CD14-positive monocyte (primary cell): ENCODE data around the gene KLRF1. TPM values are rescaled to one million over a fixed set of nuclear protein-coding genes. Genes with fewer than 3 reads are reported as not detected.

Experiments
- DNase-seq, 3 donors: peaks; one replicate each; pipeline ENCODE4 v3.0.0-alpha.2; 2011 to 2022
- H2AFZ ChIP-seq: 2 replicates; pipeline ENCODE4 v1.6.0; 2012; ENCODE audit warnings: mild to moderate bottlenecking, low read depth, low read length, inconsistent platforms; ENCODE audit not compliant: insufficient read depth, poor library complexity, severe bottlenecking
- H3K27ac ChIP-seq, 2 donors: 1 replicate in 1 of 2; 2 replicates in 1 of 2; pipeline ENCODE4 v1.5.1; 2012 to 2013; ENCODE audit warnings: low read length in 2 of 2, control low read depth in 1 of 2, inconsistent platforms in 1 of 2, low read depth in 1 of 2, mild to moderate bottlenecking in 1 of 2
- H3K27me3 ChIP-seq, 2 donors: one replicate each; pipeline versions ENCODE4 v1.6.0 to v1.6.1; 2011 to 2013; ENCODE audit warnings: low read length in 2 of 2; ENCODE audit not compliant: control insufficient read depth in 2 of 2, insufficient read depth in 2 of 2
- H3K36me3 ChIP-seq, 2 donors: replicated peaks in 1 of 2; 1 replicate in 1 of 2; 2 replicates in 1 of 2; pipeline versions ENCODE4 v1.5.1 to v1.6.1; 2012 to 2013; ENCODE audit warnings: low read length in 2 of 2, control low read depth in 1 of 2, inconsistent platforms in 1 of 2, mild to moderate bottlenecking in 1 of 2; ENCODE audit not compliant: insufficient read depth in 2 of 2, control insufficient read depth in 1 of 2
- H3K4me1 ChIP-seq, 2 donors: 1 replicate in 1 of 2; 2 replicates in 1 of 2; pipeline versions ENCODE4 v1.5.1 to v1.6.1; 2012 to 2013; ENCODE audit warnings: low read length in 2 of 2, control low read depth in 1 of 2, inconsistent platforms in 1 of 2, mild to moderate bottlenecking in 1 of 2, moderate library complexity in 1 of 2; ENCODE audit not compliant: insufficient read depth in 2 of 2, control insufficient read depth in 1 of 2
- H3K4me2 ChIP-seq: replicated peaks from 2 replicates; pipeline ENCODE3; 2012; ENCODE audit warnings: low read length, moderate library complexity, mild to moderate bottlenecking; ENCODE audit not compliant: poor library complexity, severe bottlenecking; ENCODE audit errors: extremely low read depth
- H3K4me3 ChIP-seq, 3 experiments: fragments of 200-600 bp in 1 of 3; sonication (generic) in 1 of 3; replicated peaks in 1 of 3; 1 replicate in 2 of 3; 2 replicates in 1 of 3; pipeline ENCODE4 v1.5.1; 2011 to 2013; ENCODE audit warnings: low read length in 3 of 3, mild to moderate bottlenecking in 3 of 3, control low read depth in 2 of 3, low read depth in 2 of 3, inconsistent platforms in 1 of 3, moderate library complexity in 1 of 3
- H3K79me2 ChIP-seq: 2 replicates; pipeline ENCODE4 v1.6.0; 2012; ENCODE audit warnings: mild to moderate bottlenecking, control low read depth, inconsistent platforms, low read length, moderate library complexity; ENCODE audit not compliant: insufficient read depth
- H3K9ac ChIP-seq: 2 replicates; pipeline ENCODE4 v1.6.0; 2017; ENCODE audit warnings: low read length, mild to moderate bottlenecking; ENCODE audit not compliant: insufficient read depth, poor library complexity, severe bottlenecking
- H3K9me3 ChIP-seq, 2 donors: replicated peaks in 1 of 2; 1 replicate in 1 of 2; 2 replicates in 1 of 2; pipeline versions ENCODE4 v1.5.1 to v1.6.1; 2012 to 2013; ENCODE audit warnings: low read length in 2 of 2, control low read depth in 1 of 2; ENCODE audit not compliant: control insufficient read depth in 1 of 2, insufficient read depth in 1 of 2
- H4K20me1 ChIP-seq: 2 replicates; pipeline ENCODE4 v1.6.0; 2012; ENCODE audit warnings: mild to moderate bottlenecking, low read length, control low read depth, moderate library complexity; ENCODE audit not compliant: insufficient read depth
- H3K27ac Mint-ChIP-seq, 7 donors: one replicate each; pipeline ENCODE4 v1.8.0; 2020; ENCODE audit warnings: mild to moderate bottlenecking in 7 of 7, mixed read lengths in 7 of 7, moderate library complexity in 6 of 7, inconsistent platforms in 2 of 7
- H3K27me3 Mint-ChIP-seq, 3 donors: one replicate each; pipeline ENCODE4 v1.8.0; 2021 to 2022; ENCODE audit warnings: low read depth in 3 of 3, mild to moderate bottlenecking in 3 of 3, mixed read lengths in 3 of 3, moderate library complexity in 3 of 3, inconsistent platforms in 1 of 3
- H3K36me3 Mint-ChIP-seq, 2 donors: one replicate each; pipeline ENCODE4 v1.8.0; 2020; ENCODE audit warnings: mixed read lengths in 2 of 2, inconsistent platforms in 1 of 2, mild to moderate bottlenecking in 1 of 2
- H3K4me1 Mint-ChIP-seq: one replicate; pipeline ENCODE4 v1.8.0; 2020; ENCODE audit warnings: mild to moderate bottlenecking, mixed read lengths
- H3K4me3 Mint-ChIP-seq, 2 donors: one replicate each; pipeline ENCODE4 v1.8.0; 2020; ENCODE audit warnings: mild to moderate bottlenecking in 2 of 2, mixed read lengths in 2 of 2, moderate library complexity in 1 of 2
- H3K9me3 Mint-ChIP-seq, 7 donors: one replicate each; pipeline ENCODE4 v1.8.0; 2020 to 2022; ENCODE audit warnings: mixed read lengths in 7 of 7, mild to moderate bottlenecking in 6 of 7, moderate library complexity in 6 of 7, inconsistent platforms in 2 of 7
- CTCF ChIP-seq: fragments of 200-600 bp; IDR thresholded peaks from one replicate; pipeline ENCODE4 v1.8.0; 2022; ENCODE audit warnings: antibody characterized with exemption, mild to moderate bottlenecking
- WGBS: methylation state at CpG from one replicate; pipeline ENCODE4 v1.1.5; 2013; ENCODE audit warnings: missing lambda C conversion rate; ENCODE audit not compliant: insufficient coverage; 5-methylcytosine and 5-hydroxymethylcytosine counted together
- intact Hi-C, 2 donors: fragments of 100-400 bp; cut with micrococcal nuclease; formaldehyde crosslinking; loops; one replicate each; pipeline versions ENCODE4 v1.15.0 to v1.15.1; 2023
- polyA plus RNA-seq, 3 donors: library from polyadenylated mRNA; depleted of rRNA in 1 of 3; unstranded in 2 of 3; stranded (reverse) in 1 of 3; fragments of 300-500 nt in 2 of 3; fragments of >200 nt in 1 of 3; fragmentation: Illumina TruSeq in 2 of 3; gene quantifications; 1 replicate in 2 of 3; 2 replicates in 1 of 3; pipeline ENCODE4 v1.2.3, GENCODE V29; 2012 to 2021

KLRF1 gene
- polyA plus RNA-seq, 3 donors, result 0.45 to 2.2 (median 1.0) TPM

GRCh38 chr12:9866860-9867269 lies 39.6 kb downstream of the KLRF1 start:
- Mint-ChIP-seq H3K9me3 (peaks cover 15 to 23% (median 16%) of the 10 kb centered on the region in 7 donors), H3K27ac (peak overlapping the region; percentile 37 to 91 (median 64)), H3K27me3 (no peaks in the 10 kb centered on the region), H3K4me1 (peaks cover 40% of the 10 kb centered on the region), H3K4me3 (peak overlapping the region; percentile 81 to 85), H3K36me3 (peaks cover 26 to 28% of the 10 kb centered on the region in 2 donors)
- H3K9ac ChIP-seq, result peak overlapping the region; percentile 45
- no peak for DNase-seq
- 0% methylated on average over 3 of the region's 4 CpGs for WGBS
- peaks cover 71% of the 10 kb centered on the region for H3K79me2 ChIP-seq
- no peak for TF ChIP-seq CTCF
- H3K27ac ChIP-seq, result peak overlapping the region in 1 of 2 donors; percentile 72
- peaks cover 0 to 18% of the 10 kb centered on the region in 2 donors for H3K36me3 ChIP-seq
- peak overlapping the region; percentile 81 to 100 (median 83) for H3K4me3 ChIP-seq
- H3K27me3 ChIP-seq, result no peaks in the 10 kb centered on the region
- peaks cover 17 to 28% of the 10 kb centered on the region in 2 donors for H3K4me1 ChIP-seq
- peak overlapping the region; percentile 73 for H3K4me2 ChIP-seq
- no peak overlapping the region for H2AFZ ChIP-seq
- peaks cover 55% of the 10 kb centered on the region for H4K20me1 ChIP-seq
- peaks cover 6 to 7% of the 10 kb centered on the region in 2 donors for H3K9me3 ChIP-seq
- intact Hi-C loops, result loop anchor here in 1 of 2 donors (10.0 kb wide), 2 partner anchors 78 to 348 kb away; partner anchors contain the start of gene GABARAPL1

- Histone ChIP-seq H3K79me2 (peaks cover 66% of the 10 kb centered on the region), H4K20me1 (peaks cover 49% of the 10 kb centered on the region), H3K4me2 (peak overlapping the region; percentile 73), H3K9ac (peak overlapping the region; percentile 45), H3K4me3 (peak overlapping the region; percentile 81 to 100 (median 83)), H3K36me3 (peaks cover 0 to 18% of the 10 kb centered on the region in 2 donors), H3K27me3 (no peaks in the 10 kb centered on the region), H3K4me1 (peaks cover 17 to 28% of the 10 kb centered on the region in 2 donors), H2AFZ (no peak overlapping the region), H3K9me3 (peaks cover 6 to 7% of the 10 kb centered on the region in 2 donors), H3K27ac (peak overlapping the region in 1 of 2 donors; percentile 72)
- Mint-ChIP-seq H3K27ac (peak overlapping the region; percentile 20 to 91 (median 71)), H3K27me3 (no peaks in the 10 kb centered on the region), H3K9me3 (peaks cover 15 to 22% (median 16%) of the 10 kb centered on the region in 7 donors), H3K4me1 (peaks cover 39% of the 10 kb centered on the region), H3K4me3 (peak overlapping the region; percentile 81 to 85), H3K36me3 (peaks cover 24 to 25% of the 10 kb centered on the region in 2 donors)
- no peak for TF ChIP-seq CTCF
- intact Hi-C loops, result loop anchor here in 1 of 2 donors (10.0 kb wide), 2 partner anchors 77 to 347 kb away; partner anchors contain the start of gene GABARAPL1
- no CpG with 5 or more reads among the region's 4 CpGs for WGBS
- no peak for DNase-seq
Observed at GRCh38 chr12:9867531-9867930, 40.2 kb downstream of the KLRF1 start.
